Measurements from ENCODE around the gene STAMBP. TPM values are rescaled to one million over a fixed set of nuclear protein-coding genes. Genes with fewer than 3 reads are reported as not detected.
A peak's percentile ranks its signal among the peaks of the same experiment; 100 is the strongest.
"Not testable (repeated sequence)": the region's sequence is repeated elsewhere in the genome, so short reads cannot be mapped to it uniquely, and the experiment has no call there.

STAMBP gene
- polyA plus RNA-seq, 3 donors from 2014 or later = 46.8 to 56.4 (median 48.6) TPM

- H3K4me1 Mint-ChIP-seq = peaks cover 24 to 31% of the 10 kb centered on the region in 2 donors
- DNase-seq = peak; percentile 50 to 64 (median 57)
- H3K36me3 Mint-ChIP-seq = no peaks in the 10 kb centered on the region
Measured at GRCh38 chr2:73896362-73897239, 67.8 kb downstream of the STAMBP start.

GRCh38 chr2:73897240-73897583 lies 68.5 kb downstream of the STAMBP start:
- H3K9me3 Mint-ChIP-seq = no peaks in the 10 kb centered on the region

More at GRCh38 chr2:73896362-73897239, 67.8 kb downstream of the STAMBP start:
- Mint-ChIP-seq H3K4me3 (peak overlapping the region; percentile 51 to 83 (median 73)), H3K9me3 (no peaks in the 10 kb centered on the region), H3K27ac (peak overlapping the region; percentile 88 to 98 (median 94)), H3K27me3 (ENCODE audit: low read depth in 3 of 3) (peaks cover 0 to 2% (median 2%) of the 10 kb centered on the region in 3 donors)

GRCh38 chr2:73897934-73898333 lies 69.2 kb downstream of the STAMBP start:
- Mint-ChIP-seq H3K27me3 (ENCODE audit: low read depth in 3 of 3) (peaks cover 0 to 2% (median 2%) of the 10 kb centered on the region in 3 donors), H3K9me3 (no peaks in the 10 kb centered on the region), H3K4me3 (no peak overlapping the region), H3K27ac (peak overlapping the region in 3 of 6 donors; percentile 3 to 94 (median 94)), H3K36me3 (no peaks in the 10 kb centered on the region), H3K4me1 (peaks cover 24 to 31% of the 10 kb centered on the region in 2 donors)
- DNase-seq = no peak

More at GRCh38 chr2:73897240-73897583, 68.5 kb downstream of the STAMBP start:
- no peak for DNase-seq
- H3K4me3 Mint-ChIP-seq = peak overlapping the region; percentile 51 to 83 (median 73)
- H3K27ac Mint-ChIP-seq = peak overlapping the region; percentile 88 to 98 (median 94)
- no peaks in the 10 kb centered on the region for H3K36me3 Mint-ChIP-seq
- peaks cover 0 to 2% (median 2%) of the 10 kb centered on the region in 3 donors for H3K27me3 Mint-ChIP-seq (ENCODE audit: low read depth in 3 of 3)
- H3K4me1 Mint-ChIP-seq = peaks cover 24 to 31% of the 10 kb centered on the region in 2 donors

- DNase-seq = no peak
- H3K27ac Mint-ChIP-seq = no peak overlapping the region
- no peaks in the 10 kb centered on the region for H3K36me3 Mint-ChIP-seq
- H3K4me1 Mint-ChIP-seq = peaks cover 21 to 30% of the 10 kb centered on the region in 2 donors
- H3K9me3 Mint-ChIP-seq = no peaks in the 10 kb centered on the region
- no peak overlapping the region for H3K4me3 Mint-ChIP-seq
- peaks cover 0 to 2% (median 2%) of the 10 kb centered on the region in 3 donors for H3K27me3 Mint-ChIP-seq (ENCODE audit: low read depth in 3 of 3)
Measured at GRCh38 chr2:73899801-73900336, 71.1 kb downstream of the STAMBP start.

- Mint-ChIP-seq H3K4me1 (peaks cover 15 to 17% of the 10 kb centered on the region in 2 donors), H3K4me3 (no peak overlapping the region), H3K36me3 (no peaks in the 10 kb centered on the region), H3K9me3 (no peaks in the 10 kb centered on the region), H3K27me3 (ENCODE audit: low read depth in 3 of 3) (peaks cover 0 to 2% (median 2%) of the 10 kb centered on the region in 3 donors), H3K27ac (no peak overlapping the region)
- DNase-seq = no peak
Measured at GRCh38 chr2:73901143-73901542, 72.4 kb downstream of the STAMBP start.

GRCh38 chr2:73902284-73902683 lies 73.5 kb downstream of the STAMBP start:
- H3K4me1 Mint-ChIP-seq = peaks cover 4 to 6% of the 10 kb centered on the region in 2 donors

GRCh38 chr2:73903313-73903712 lies 74.6 kb downstream of the STAMBP start:
- H3K27ac Mint-ChIP-seq = no peak overlapping the region
- no peak for DNase-seq
- no peak overlapping the region for H3K4me3 Mint-ChIP-seq
- peaks cover 0 to 7% (median 0%) of the 10 kb centered on the region in 3 donors for H3K27me3 Mint-ChIP-seq (ENCODE audit: low read depth in 3 of 3)
- H3K9me3 Mint-ChIP-seq = no peaks in the 10 kb centered on the region
- no peaks in the 10 kb centered on the region for H3K4me1 Mint-ChIP-seq
- no peaks in the 10 kb centered on the region for H3K36me3 Mint-ChIP-seq

More at GRCh38 chr2:73902284-73902683, 73.5 kb downstream of the STAMBP start:
- no peak overlapping the region for H3K4me3 Mint-ChIP-seq
- H3K9me3 Mint-ChIP-seq = no peaks in the 10 kb centered on the region
- DNase-seq = no peak
- no peaks in the 10 kb centered on the region for H3K36me3 Mint-ChIP-seq
- no peak overlapping the region for H3K27ac Mint-ChIP-seq
- H3K27me3 Mint-ChIP-seq (ENCODE audit: low read depth in 3 of 3) = peaks cover 0 to 2% (median 0%) of the 10 kb centered on the region in 3 donors

- not testable (repeated sequence) for H3K4me1 Mint-ChIP-seq; DNase-seq; H3K27ac Mint-ChIP-seq; H3K36me3 Mint-ChIP-seq; H3K27me3 Mint-ChIP-seq (ENCODE audit: low read depth in 3 of 3); H3K9me3 Mint-ChIP-seq; H3K4me3 Mint-ChIP-seq
Measured at GRCh38 chr2:73903949-73904613, 75.3 kb downstream of the STAMBP start.

GRCh38 chr2:73904952-73905351 lies 76.2 kb downstream of the STAMBP start:
- Mint-ChIP-seq H3K27ac (no peak overlapping the region), H3K4me3 (no peak overlapping the region), H3K9me3 (no peaks in the 10 kb centered on the region), H3K36me3 (no peaks in the 10 kb centered on the region), H3K27me3 (ENCODE audit: low read depth in 3 of 3) (peaks cover 0 to 7% (median 0%) of the 10 kb centered on the region in 3 donors), H3K4me1 (no peaks in the 10 kb centered on the region)
- no peak for DNase-seq

GRCh38 chr2:73906847-73907505 lies 78.2 kb downstream of the STAMBP start:
- H3K27me3 Mint-ChIP-seq (ENCODE audit: low read depth in 3 of 3) = peaks cover 0 to 5% (median 0%) of the 10 kb centered on the region in 3 donors
- no peaks in the 10 kb centered on the region for H3K9me3 Mint-ChIP-seq
- peak overlapping the region in 1 of 5 donors; percentile 24 for H3K4me3 Mint-ChIP-seq
- no peaks in the 10 kb centered on the region for H3K4me1 Mint-ChIP-seq
- H3K36me3 Mint-ChIP-seq = no peaks in the 10 kb centered on the region
- DNase-seq = no peak
- peak overlapping the region in 1 of 6 donors; percentile 14 for H3K27ac Mint-ChIP-seq

GRCh38 chr2:73907840-73908452 lies 79.2 kb downstream of the STAMBP start:
- no peaks in the 10 kb centered on the region for H3K36me3 Mint-ChIP-seq
- H3K4me1 Mint-ChIP-seq = no peaks in the 10 kb centered on the region
- H3K9me3 Mint-ChIP-seq = no peaks in the 10 kb centered on the region
- H3K4me3 Mint-ChIP-seq = no peak overlapping the region
- H3K27ac Mint-ChIP-seq = peak overlapping the region in 2 of 6 donors; percentile 56 to 60
- peak; percentile 32 to 53 (median 40) for DNase-seq
- peaks cover 0 to 5% (median 0%) of the 10 kb centered on the region in 3 donors for H3K27me3 Mint-ChIP-seq (ENCODE audit: low read depth in 3 of 3)

- Mint-ChIP-seq H3K9me3 (no peaks in the 10 kb centered on the region), H3K4me3 (no peak overlapping the region), H3K36me3 (no peaks in the 10 kb centered on the region), H3K4me1 (no peaks in the 10 kb centered on the region), H3K27me3 (ENCODE audit: low read depth in 3 of 3) (peaks cover 0 to 5% (median 0%) of the 10 kb centered on the region in 3 donors), H3K27ac (no peak overlapping the region)
- no peak for DNase-seq
Measured at GRCh38 chr2:73908689-73909652, 80.2 kb downstream of the STAMBP start.
